Right lobe of liver (tissue), 4 donors: ENCODE results near the gene HHATL.

Source experiments
- CTCF ChIP-seq, 4 donors: fragments of 200-600 bp in 3 of 4; fragments of 450-650 bp in 1 of 4; IDR thresholded peaks; one replicate each; pipeline versions ENCODE4 v1.5.1 to v1.8.0; 2016 to 2022; ENCODE audit warnings: antibody characterized with exemption in 4 of 4, mild to moderate bottlenecking in 2 of 4
- POLR2A ChIP-seq: fragments of 450-650 bp; IDR thresholded peaks from one replicate; pipeline ENCODE4 v1.6.1; 2017; ENCODE audit warnings: antibody characterized with exemption, mild to moderate bottlenecking
- donor health status: DM: no; HTN: no; CAD: no.
- donor health status: DM: no; HTN: no; CAD: no.
- donor health status: DM: no; HTN: yes; CAD: no.

- TF ChIP-seq CTCF (IDR thresholded peaks at IDR 0.05), result no peak
- no peak for TF ChIP-seq POLR2A
Observed at GRCh38 chr3:42742688-42743087, 40.1 kb upstream of the HHATL start.
